Thyroid gland (tissue), 4 donors: Measurements from ENCODE around the gene EDIL3. TPM values are rescaled to one million over a fixed set of nuclear protein-coding genes. Genes with fewer than 3 reads are reported as not detected.

Experiments
- DNase-seq, 2 donors: peaks; one replicate each; pipeline ENCODE4 v3.0.0-alpha.2; 2019
- H3K27ac ChIP-seq, 3 donors: fragments of 200-600 bp; sonication (generic); 1 replicate in 2 of 3; 2 replicates in 1 of 3; pipeline ENCODE4 v1.5.1; 2016 to 2019; ENCODE audit warnings: mild to moderate bottlenecking in 1 of 3, moderate library complexity in 1 of 3
- H3K27me3 ChIP-seq: fragments of 200-600 bp; sonication (generic); one replicate; pipeline ENCODE4 v1.5.1; 2019
- H3K36me3 ChIP-seq, 2 donors: fragments of 200-600 bp; sonication (generic); one replicate each; pipeline ENCODE4 v1.5.1; 2016 to 2019
- H3K4me1 ChIP-seq, 2 donors: fragments of 200-600 bp; sonication (generic); one replicate each; pipeline ENCODE4 v1.5.1; 2017 to 2019
- H3K4me3 ChIP-seq, 3 donors: fragments of 200-600 bp; sonication (generic); replicated peaks in 1 of 3; 1 replicate in 2 of 3; 2 replicates in 1 of 3; pipeline ENCODE4 v1.5.1; 2016; ENCODE audit warnings: mild to moderate bottlenecking in 1 of 3
- H3K9me3 ChIP-seq: fragments of 200-600 bp; sonication (generic); one replicate; pipeline ENCODE4 v1.5.1; 2017
- POLR2A ChIP-seq, 2 donors: fragments of 450-650 bp; IDR thresholded peaks; one replicate each; pipeline ENCODE4 v1.6.1; 2017; ENCODE audit warnings: antibody characterized with exemption in 2 of 2, mild to moderate bottlenecking in 2 of 2, moderate library complexity in 1 of 2
- WGBS, 2 donors: methylation state at CpG; one replicate each; pipeline ENCODE4 v1.1.5; 2017; 5-methylcytosine and 5-hydroxymethylcytosine counted together
- intact Hi-C: fragments of 100-400 bp; cut with DNase I; formaldehyde crosslinking; loops from one replicate; pipeline ENCODE4 v1.15.1; 2023
- total RNA-seq, 4 donors: library from RNA; depleted of rRNA; stranded (reverse); fragments of >200 nt; gene quantifications; one replicate each; pipeline ENCODE4 v1.2.3, GENCODE V29; 2016
- TF ChIP-seq, protein P1 (sequence below), 6 experiments: fragments of 200-600 bp in 3 of 6; fragments of 450-650 bp in 3 of 6; sonication (generic) in 3 of 6; IDR thresholded peaks; one replicate each; pipeline ENCODE4 v1.5.1; 2016 to 2019; ENCODE audit warnings: antibody characterized with exemption in 6 of 6, mild to moderate bottlenecking in 2 of 6, inconsistent platforms in 1 of 6, moderate library complexity in 1 of 6

EDIL3 gene
- total RNA-seq, 4 donors from 2014 or later = 2.0 to 5.5 (median 3.3) TPM

DNA sequence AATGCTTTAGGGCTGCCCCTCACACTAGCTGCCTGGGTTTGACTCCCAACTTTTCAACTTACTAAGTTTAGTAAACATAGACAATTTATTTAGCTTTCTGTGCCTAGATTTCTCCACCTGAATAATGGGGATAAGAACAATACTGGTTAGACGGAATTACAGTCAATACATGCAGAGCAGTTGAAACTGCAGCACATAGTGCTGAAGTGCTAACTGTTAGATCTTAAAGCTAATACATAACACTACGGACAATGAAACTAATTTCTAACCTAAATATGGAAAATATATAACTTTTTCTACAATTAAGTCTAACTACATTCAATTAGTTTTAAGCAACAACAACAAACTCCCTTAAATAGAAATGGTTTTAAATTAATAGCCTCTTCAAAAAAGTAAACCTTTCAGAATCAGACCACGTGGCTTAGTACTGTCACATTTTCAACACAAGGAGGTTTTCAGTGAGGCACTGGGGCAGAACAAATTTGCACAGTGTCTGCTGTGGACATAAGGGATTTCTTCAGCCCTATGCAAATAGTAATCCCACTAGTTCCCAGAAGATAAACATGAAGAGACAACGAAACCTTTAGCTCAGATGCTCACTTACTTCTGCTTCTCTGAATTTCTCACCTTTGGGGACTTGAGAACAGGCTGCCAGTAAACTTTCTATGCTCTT is 293.4 kb downstream of the EDIL3 start:
- WGBS, 2 donors = 49 to 55% methylated on average over 4 of the region's 4 CpGs
- intact Hi-C loops = no loop called here
- no peaks in the 10 kb centered on the region for H3K4me1 ChIP-seq

DNA sequence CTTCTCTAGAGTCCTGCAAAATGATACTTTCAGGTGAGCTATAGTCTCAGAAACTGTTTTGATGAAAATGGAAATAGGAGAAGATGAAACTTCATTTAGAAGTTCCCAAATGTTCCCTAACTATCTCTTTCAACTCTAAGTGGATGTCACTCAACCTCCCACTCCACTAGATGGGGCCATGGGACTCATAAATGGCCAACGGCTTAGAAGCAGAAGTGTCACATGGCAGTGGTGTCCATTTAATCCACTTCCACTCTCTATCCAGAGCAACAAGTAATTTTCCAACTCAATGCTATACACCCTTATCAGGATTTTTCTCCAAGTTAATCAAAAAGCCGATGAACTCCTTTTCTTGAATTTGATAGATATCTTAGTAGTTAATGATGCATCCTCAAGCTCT is 295.7 kb downstream of the EDIL3 start:
- TF ChIP-seq, protein P1, sequence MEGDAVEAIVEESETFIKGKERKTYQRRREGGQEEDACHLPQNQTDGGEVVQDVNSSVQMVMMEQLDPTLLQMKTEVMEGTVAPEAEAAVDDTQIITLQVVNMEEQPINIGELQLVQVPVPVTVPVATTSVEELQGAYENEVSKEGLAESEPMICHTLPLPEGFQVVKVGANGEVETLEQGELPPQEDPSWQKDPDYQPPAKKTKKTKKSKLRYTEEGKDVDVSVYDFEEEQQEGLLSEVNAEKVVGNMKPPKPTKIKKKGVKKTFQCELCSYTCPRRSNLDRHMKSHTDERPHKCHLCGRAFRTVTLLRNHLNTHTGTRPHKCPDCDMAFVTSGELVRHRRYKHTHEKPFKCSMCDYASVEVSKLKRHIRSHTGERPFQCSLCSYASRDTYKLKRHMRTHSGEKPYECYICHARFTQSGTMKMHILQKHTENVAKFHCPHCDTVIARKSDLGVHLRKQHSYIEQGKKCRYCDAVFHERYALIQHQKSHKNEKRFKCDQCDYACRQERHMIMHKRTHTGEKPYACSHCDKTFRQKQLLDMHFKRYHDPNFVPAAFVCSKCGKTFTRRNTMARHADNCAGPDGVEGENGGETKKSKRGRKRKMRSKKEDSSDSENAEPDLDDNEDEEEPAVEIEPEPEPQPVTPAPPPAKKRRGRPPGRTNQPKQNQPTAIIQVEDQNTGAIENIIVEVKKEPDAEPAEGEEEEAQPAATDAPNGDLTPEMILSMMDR (IDR thresholded peaks at IDR 0.05) = no peak
- TF ChIP-seq POLR2A (IDR thresholded peaks at IDR 0.05) = no peak
- Histone ChIP-seq H3K27me3 (no peaks in the 10 kb centered on the region), H3K36me3 (no peaks in the 10 kb centered on the region), H3K4me3 (no peak overlapping the region), H3K4me1 (no peaks in the 10 kb centered on the region), H3K27ac (no peak overlapping the region), H3K9me3 (no peaks in the 10 kb centered on the region)
- 56 to 83% methylated on average over 2 of the region's 2 CpGs for WGBS, 2 donors
- no peak for DNase-seq
- intact Hi-C loops = no loop called here

More for the DNA sequence above, 293.4 kb downstream of the EDIL3 start:
- Histone ChIP-seq H3K9me3 (no peaks in the 10 kb centered on the region), H3K4me3 (no peak overlapping the region), H3K36me3 (no peaks in the 10 kb centered on the region), H3K27ac (no peak overlapping the region), H3K27me3 (no peaks in the 10 kb centered on the region)
- TF ChIP-seq, protein P1 (IDR thresholded peaks at IDR 0.05) = no peak
- no peak for TF ChIP-seq POLR2A (IDR thresholded peaks at IDR 0.05)
- no peak for DNase-seq

DNA sequence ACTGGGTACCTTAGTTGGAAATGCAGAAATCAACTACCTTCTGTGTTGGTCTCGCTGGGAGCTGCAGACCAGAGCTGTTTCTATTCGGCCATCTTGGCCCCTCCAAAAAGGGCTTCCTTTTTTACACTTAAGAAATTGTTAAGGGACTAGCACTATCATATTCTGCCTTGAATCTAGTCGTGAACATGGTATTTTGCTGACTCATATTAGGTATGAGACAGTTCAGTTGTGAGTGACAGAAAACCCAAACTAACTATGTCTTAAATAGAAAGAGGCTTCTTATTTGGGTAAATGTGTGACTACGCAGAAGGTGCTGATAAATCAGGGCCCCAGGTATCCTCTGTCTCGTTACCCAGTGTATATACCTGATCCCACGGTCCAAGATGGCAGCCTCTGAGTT is 298.2 kb downstream of the EDIL3 start:
- H3K27me3 ChIP-seq = no peaks in the 10 kb centered on the region
- H3K9me3 ChIP-seq = no peaks in the 10 kb centered on the region
- no peaks in the 10 kb centered on the region for H3K4me1 ChIP-seq
- H3K27ac ChIP-seq = no peak overlapping the region
- intact Hi-C loops = no loop called here
- TF ChIP-seq, protein P1 (IDR thresholded peaks at IDR 0.05) = no peak
- no peak for TF ChIP-seq POLR2A (IDR thresholded peaks at IDR 0.05)
- no peaks in the 10 kb centered on the region for H3K36me3 ChIP-seq
- WGBS, 2 donors = 92 to 95% methylated on average over 6 of the region's 6 CpGs
- no peak overlapping the region for H3K4me3 ChIP-seq
- DNase-seq = no peak

DNA sequence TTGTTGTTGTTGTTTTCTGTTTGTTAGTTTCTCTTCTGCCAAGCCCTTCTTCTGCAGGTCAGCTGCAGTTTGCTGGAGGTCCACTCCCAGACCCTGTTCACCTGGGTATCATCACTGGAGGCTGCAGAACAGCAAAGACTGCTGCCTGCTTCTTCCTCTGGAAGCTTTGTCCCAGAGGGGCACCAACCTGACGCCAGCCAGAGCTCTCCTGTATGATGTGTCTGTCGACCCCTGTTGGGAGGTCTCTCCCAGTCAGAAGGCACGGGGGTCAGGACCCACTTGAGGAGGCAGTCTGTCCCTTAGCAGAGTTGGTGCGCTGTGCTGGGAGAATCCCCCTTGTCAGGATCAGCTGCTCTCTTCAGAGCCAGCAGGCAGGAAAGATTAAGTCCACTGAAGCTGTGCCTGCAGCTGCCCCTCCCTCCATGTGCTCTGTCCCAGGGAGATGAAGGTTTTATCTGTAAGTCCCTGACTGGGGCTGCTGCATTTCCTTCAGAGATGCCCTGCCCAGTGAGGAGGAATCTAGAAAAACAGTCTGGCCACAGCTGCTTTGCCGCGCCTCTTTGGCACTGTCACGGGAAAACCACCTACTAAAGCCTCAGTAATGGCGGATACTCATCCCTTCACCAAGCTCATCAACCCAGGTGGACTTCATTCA is 299.2 kb downstream of the EDIL3 start:
- H3K4me3 ChIP-seq = no peak overlapping the region
- H3K27me3 ChIP-seq = no peaks in the 10 kb centered on the region
- H3K36me3 ChIP-seq = no peaks in the 10 kb centered on the region
- no peaks in the 10 kb centered on the region for H3K9me3 ChIP-seq
- H3K27ac ChIP-seq = no peak overlapping the region
- DNase-seq = no peak
- H3K4me1 ChIP-seq = no peaks in the 10 kb centered on the region
- 78 to 86% methylated on average over 7 to 8 of the region's 8 CpGs for WGBS, 2 donors
- TF ChIP-seq, protein P1 (IDR thresholded peaks at IDR 0.05) = no peak
- no peak for TF ChIP-seq POLR2A (IDR thresholded peaks at IDR 0.05)
- intact Hi-C loops = no loop called here

DNA sequence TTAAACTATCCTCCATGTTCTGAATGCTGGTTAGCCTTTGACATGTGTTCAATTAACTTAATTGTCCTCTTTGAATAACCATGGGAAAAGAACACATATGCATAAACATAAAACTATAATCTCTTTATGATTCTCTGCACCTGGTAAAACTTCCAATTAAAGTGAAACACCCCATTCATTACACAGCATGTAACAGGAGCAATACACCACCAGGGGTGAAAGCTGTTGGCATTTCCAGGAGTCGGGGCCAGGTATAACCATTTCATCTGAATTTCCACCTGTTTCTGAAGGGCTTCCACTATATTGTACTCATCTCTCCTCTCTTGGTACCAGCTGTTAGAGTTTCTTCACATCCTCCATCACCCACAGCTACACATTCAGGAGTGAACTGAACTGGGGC is 303.8 kb downstream of the EDIL3 start:
- intact Hi-C loops = no loop called here
- Histone ChIP-seq H3K4me1 (no peaks in the 10 kb centered on the region), H3K9me3 (no peaks in the 10 kb centered on the region), H3K36me3 (no peaks in the 10 kb centered on the region), H3K27me3 (no peaks in the 10 kb centered on the region), H3K4me3 (no peak overlapping the region), H3K27ac (no peak overlapping the region)
- 83 to 92% methylated on average over 1 of the region's 1 CpG for WGBS, 2 donors
- TF ChIP-seq, protein P1 (IDR thresholded peaks at IDR 0.05) = no peak
- TF ChIP-seq POLR2A (IDR thresholded peaks at IDR 0.05) = no peak
- DNase-seq = no peak
